GM18867 (cell line): ENCODE data around the gene ELF3.
"Not testable (repeated sequence)": the region's sequence is repeated elsewhere in the genome, so short reads cannot be mapped to it uniquely, and the experiment has no call there.

Source experiments
- ATAC-seq: cut with Tn5 transposase; IDR thresholded peaks from one replicate; pipeline ENCODE4 v1.9.1; 2021; ENCODE audit warnings: mild to moderate bottlenecking, moderate library complexity; ENCODE audit not compliant: unreplicated experiment

The ELF3 gene

GRCh38 chr1:202007805-202008489 is 2.4 kb upstream of the ELF3 start:
- no peak for ATAC-seq

DNA sequence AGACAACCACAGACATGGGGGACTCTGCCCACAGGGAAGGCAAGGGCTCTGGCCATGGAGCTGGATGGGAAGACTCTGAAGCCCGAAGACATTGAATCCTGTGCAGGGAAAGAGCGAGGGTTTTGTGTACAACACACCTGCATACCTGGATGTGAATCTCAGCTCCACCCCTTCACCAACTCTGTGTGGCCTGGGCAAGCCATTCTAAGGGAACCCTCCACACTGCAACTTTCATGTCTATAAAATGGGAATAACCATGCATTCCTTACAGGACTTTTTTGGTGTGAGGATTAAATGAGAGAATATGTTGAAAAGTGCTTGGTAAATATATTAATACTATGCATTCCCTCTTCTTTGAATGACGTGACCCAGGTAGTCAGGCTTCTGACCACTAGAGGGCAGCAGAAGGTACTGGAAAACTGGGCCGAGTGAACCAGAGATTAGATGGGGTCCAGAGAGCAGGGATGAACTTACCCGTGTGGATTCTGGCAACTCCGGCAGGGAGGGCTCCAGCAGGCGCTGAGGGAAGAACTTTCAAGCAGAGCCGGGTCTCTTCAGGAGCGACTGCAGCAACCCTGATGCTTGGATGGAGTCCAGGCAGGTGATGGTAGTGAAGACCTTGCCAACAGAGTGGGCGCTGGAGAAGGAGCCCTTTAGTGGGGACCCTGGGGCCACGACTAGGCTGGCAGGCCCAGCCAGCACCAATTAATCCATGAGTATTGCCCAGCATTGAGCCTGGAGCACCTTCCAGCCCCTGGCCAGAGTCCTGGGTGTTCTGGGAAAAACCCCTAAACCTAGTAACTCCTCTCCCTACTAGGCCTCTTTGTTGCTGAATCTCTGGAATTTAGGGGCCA is 834 bp upstream of the ELF3 start:
- no peak for ATAC-seq

- ATAC-seq = no peak
Measured at GRCh38 chr1:202011994-202012393, 1.6 kb downstream of the ELF3 start.

DNA sequence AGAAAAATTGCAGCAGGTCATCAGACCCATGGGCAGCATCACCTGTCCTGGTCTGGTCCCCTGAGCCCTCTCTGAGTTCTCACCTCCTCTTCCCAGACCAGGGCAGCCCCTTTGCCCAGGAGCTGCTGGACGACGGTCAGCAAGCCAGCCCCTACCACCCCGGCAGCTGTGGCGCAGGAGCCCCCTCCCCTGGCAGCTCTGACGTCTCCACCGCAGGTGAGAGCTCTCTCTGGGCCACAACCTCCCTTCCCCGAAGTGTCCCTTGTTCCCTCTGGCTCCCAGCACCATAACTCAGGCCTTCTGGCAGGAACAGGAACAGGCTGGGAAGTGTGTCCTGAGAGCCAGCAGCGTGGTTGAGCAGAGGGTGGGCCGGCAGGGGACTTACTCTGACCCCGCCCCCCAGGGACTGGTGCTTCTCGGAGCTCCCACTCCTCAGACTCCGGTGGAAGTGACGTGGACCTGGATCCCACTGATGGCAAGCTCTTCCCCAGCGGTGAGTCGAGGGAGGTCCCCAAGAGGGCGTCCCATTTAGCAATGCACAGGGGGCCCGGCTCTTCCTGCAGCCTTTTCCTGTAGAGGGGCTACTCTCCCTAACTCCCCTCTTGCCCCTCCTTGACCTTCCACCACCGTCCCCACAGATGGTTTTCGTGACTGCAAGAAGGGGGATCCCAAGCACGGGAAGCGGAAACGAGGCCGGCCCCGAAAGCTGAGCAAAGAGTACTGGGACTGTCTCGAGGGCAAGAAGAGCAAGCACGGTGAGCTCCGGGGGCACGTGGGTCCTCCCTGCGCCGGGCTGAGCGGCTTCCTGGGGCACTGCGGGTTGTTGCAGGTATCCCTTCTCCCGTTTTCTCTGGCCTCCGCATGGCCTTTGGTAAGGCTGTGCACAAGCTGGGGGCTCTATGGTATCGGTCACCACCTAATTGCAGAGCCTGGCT is 2.4 kb downstream of the ELF3 start:
- ATAC-seq = no peak

GRCh38 chr1:202013603-202014002 is 3.2 kb downstream of the ELF3 start:
- ATAC-seq = no peak

DNA sequence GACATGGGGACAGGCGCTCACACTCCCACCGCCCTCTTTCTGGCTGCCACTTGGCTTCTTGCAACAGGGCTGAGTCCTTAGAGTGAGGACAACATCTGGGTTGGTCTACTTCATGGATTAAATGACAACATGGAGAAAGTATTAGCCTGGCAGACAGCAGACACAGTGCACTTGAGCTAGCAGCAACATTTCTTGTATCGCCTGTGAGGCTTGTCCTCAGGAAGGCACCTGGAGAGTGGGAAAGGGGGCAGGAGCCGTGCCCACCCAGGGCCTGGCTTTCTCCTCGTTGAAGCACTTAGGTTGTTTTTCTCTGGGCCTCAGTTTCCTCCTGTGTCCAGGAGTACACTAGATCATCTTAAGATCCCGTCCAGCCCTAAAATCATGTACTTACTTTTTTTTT is 3.7 kb downstream of the ELF3 start:
- ATAC-seq = no peak

DNA sequence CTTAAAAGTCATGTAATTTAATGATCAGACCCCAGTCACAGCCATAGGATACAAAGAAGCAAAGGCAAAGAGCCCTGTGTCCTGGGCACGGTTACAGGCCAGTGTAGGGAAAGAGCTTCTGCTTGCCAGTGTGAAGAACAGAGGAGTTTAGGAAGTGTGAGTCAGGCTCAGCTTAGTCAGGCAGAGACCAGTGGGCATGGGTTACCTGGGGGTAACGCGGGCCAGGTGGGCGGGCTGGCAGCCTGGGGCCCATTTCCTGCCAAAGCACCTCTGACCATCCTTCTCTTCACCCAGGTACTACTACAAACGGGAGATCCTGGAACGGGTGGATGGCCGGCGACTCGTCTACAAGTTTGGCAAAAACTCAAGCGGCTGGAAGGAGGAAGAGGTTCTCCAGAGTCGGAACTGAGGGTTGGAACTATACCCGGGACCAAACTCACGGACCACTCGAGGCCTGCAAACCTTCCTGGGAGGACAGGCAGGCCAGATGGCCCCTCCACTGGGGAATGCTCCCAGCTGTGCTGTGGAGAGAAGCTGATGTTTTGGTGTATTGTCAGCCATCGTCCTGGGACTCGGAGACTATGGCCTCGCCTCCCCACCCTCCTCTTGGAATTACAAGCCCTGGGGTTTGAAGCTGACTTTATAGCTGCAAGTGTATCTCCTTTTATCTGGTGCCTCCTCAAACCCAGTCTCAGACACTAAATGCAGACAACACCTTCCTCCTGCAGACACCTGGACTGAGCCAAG is 4.7 kb downstream of the ELF3 start:
- ATAC-seq = no peak

- no peak for ATAC-seq
Measured at GRCh38 chr1:202015662-202015937, 5.2 kb downstream of the ELF3 start.

DNA sequence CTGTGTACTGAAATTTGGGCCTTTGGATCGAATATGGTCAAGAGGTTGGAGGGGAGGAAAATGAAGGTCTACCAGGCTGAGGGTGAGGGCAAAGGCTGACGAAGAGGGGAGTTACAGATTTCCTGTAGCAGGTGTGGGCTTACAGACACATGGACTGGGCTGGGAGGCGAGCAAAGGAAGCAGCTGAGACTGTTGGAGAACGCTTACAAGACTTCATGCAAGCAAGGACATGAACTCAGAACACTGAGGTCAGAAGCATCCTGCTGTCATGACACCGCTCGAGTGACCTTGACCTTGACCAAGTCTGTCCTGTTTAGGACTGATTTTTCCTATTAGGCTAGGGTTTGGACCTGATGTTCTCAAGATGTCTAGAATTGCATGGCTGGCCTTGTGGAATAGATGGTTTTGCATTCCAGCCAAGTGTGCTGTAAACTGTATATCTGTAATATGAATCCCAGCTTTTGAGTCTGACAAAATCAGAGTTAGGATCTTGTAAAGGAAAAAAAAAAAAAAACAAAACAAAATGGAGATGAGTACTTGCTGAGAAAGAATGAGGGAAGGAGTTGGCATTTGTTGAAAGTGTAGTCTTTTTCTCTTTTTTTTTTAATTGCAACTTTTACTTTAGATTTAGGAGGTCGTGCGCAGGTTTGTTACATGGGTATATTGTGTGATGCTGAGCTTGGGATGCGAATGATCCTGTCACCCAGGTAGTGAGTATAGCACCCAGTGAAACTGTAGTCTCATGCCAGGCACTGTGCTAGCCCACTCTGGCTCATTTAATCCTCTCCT is 5.8 kb downstream of the ELF3 start:
- no peak for ATAC-seq

GRCh38 chr1:202016811-202017748 is 6.7 kb downstream of the ELF3 start:
- no peak for ATAC-seq

- no peak for ATAC-seq
Measured at GRCh38 chr1:202017749-202018467, 7.5 kb downstream of the ELF3 start.

GRCh38 chr1:202018468-202019234 is 8.3 kb downstream of the ELF3 start:
- ATAC-seq = no peak

GRCh38 chr1:202019235-202019558 is 8.8 kb downstream of the ELF3 start:
- ATAC-seq = not testable (repeated sequence)

- no peak for ATAC-seq
Measured at GRCh38 chr1:202023001-202023433, 12.6 kb downstream of the ELF3 start.

GRCh38 chr1:202029171-202029665 is 18.8 kb downstream of the ELF3 start:
- ATAC-seq = no peak

GRCh38 chr1:202029727-202030126 is 19.3 kb downstream of the ELF3 start:
- no peak for ATAC-seq

DNA sequence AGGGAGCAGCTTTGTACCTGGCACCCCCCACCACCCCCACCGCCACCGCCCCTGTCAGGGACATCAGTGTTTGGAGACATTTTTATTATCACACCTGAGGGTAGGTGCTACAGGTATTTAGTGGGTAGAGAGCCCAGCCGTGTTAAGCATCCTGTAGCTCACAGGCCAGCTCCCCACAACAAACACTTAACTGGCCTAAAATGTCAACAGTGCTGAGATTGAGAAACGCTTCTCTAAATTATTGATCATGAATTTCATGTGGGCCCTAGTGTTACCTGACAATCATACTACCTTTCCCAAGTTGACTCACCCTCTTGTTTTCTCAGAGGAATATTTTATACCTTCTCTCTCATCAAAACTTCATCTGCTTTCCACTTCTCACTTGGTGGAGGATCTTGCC is 21.4 kb downstream of the ELF3 start:
- no peak for ATAC-seq
